ENCODE results near the gene TRIP12.

DNA sequence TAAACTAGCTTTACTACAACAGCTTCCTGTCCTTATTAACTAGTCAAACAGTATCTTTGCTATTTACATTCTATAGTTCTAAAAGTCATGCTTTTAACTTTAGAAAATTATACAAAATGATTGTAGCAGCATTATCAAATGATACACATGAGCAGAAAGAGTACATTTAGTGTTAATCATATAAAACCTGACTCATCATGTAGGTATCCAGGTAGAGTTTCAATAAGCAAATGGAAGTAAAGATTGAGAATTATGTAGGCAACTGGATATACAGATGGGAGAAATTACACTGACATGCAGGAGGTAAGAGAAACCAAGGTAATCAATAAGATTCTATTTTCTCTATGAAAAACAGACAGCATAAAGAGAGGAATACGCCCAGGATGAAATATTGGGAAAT is 33.8 kb downstream of the TRIP12 start:
- TF ChIP-seq SIN3A (IDR thresholded peaks at IDR 0.05; ENCODE audit: borderline replicate concordance, insufficient read depth, low read length): no peak
- TF ChIP-seq, protein P1, sequence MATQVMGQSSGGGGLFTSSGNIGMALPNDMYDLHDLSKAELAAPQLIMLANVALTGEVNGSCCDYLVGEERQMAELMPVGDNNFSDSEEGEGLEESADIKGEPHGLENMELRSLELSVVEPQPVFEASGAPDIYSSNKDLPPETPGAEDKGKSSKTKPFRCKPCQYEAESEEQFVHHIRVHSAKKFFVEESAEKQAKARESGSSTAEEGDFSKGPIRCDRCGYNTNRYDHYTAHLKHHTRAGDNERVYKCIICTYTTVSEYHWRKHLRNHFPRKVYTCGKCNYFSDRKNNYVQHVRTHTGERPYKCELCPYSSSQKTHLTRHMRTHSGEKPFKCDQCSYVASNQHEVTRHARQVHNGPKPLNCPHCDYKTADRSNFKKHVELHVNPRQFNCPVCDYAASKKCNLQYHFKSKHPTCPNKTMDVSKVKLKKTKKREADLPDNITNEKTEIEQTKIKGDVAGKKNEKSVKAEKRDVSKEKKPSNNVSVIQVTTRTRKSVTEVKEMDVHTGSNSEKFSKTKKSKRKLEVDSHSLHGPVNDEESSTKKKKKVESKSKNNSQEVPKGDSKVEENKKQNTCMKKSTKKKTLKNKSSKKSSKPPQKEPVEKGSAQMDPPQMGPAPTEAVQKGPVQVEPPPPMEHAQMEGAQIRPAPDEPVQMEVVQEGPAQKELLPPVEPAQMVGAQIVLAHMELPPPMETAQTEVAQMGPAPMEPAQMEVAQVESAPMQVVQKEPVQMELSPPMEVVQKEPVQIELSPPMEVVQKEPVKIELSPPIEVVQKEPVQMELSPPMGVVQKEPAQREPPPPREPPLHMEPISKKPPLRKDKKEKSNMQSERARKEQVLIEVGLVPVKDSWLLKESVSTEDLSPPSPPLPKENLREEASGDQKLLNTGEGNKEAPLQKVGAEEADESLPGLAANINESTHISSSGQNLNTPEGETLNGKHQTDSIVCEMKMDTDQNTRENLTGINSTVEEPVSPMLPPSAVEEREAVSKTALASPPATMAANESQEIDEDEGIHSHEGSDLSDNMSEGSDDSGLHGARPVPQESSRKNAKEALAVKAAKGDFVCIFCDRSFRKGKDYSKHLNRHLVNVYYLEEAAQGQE (IDR thresholded peaks at IDR 0.05; ENCODE audit: insufficient read depth in 1 of 2, low read depth in 2 of 2, low read length in 2 of 2): no peak
- no peak for TF ChIP-seq POLR2AphosphoS5 (IDR thresholded peaks at IDR 0.05; ENCODE audit: low read depth, low read length)

Measured in PFSK-1 (cell line).